ENCODE results near the gene ZNF827. TPM values are rescaled to one million over a fixed set of nuclear protein-coding genes. Genes with fewer than 3 reads are reported as not detected.

Gene ZNF827
- total RNA-seq, 1 donor from 2014 or later, result 23.8 TPM

DNA sequence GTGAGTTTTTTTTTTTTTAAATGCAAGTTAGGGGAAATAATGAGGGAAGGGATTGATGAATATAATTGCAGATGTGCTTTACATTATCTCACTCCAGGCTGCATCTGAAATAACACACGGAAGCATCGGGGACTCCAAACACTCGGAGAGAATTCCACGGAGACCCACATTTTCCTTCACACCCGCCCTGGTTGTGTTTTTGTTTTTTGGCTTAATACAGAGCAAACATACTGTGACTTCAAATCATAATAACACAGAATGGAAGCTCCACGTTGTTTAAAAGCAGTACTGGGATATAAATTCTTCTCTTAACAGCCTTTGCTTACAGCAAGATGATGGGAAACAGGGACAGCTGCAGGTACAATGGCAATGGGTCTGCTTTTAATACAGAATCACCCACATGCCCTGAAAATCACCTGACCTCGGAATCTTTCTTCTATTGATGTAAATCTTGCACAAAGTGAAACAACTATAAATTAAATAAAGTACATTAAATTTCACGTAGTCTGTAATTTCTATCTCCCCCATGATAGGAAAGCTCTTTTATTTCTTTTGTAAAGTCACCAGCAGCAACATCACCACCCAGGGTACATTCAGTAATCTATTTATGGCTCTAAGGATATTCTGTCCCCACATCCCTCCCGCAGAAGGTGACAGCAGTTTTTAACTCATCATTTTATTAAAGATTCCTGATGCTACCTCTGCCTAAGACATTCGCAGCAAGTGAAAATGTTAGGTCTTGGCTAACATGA, 119.3 kb downstream of the ZNF827 start:
- no peak for DNase-seq (ENCODE audit: low spot score)

DNA sequence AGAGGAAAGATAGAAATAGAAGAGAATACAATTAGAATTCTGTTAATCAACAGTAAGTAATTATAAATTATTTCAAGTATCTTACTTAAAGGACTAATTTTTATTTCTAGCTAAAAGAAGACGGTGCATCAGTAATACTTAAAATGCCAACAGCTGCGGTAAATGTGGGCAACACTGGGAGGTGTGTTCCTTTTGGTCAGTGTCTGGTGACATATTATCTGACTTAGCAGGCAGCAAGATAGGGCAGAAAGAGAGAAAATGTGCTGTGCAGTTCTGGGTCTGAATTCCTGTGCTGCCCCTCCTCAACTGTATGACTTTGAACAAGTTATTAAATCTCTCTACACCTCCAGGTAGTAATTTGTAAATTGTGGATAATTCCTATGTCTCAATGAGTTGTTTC, 120.6 kb downstream of the ZNF827 start:
- TF ChIP-seq, protein P1, sequence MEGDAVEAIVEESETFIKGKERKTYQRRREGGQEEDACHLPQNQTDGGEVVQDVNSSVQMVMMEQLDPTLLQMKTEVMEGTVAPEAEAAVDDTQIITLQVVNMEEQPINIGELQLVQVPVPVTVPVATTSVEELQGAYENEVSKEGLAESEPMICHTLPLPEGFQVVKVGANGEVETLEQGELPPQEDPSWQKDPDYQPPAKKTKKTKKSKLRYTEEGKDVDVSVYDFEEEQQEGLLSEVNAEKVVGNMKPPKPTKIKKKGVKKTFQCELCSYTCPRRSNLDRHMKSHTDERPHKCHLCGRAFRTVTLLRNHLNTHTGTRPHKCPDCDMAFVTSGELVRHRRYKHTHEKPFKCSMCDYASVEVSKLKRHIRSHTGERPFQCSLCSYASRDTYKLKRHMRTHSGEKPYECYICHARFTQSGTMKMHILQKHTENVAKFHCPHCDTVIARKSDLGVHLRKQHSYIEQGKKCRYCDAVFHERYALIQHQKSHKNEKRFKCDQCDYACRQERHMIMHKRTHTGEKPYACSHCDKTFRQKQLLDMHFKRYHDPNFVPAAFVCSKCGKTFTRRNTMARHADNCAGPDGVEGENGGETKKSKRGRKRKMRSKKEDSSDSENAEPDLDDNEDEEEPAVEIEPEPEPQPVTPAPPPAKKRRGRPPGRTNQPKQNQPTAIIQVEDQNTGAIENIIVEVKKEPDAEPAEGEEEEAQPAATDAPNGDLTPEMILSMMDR (IDR thresholded peaks at IDR 0.05), result no peak
- DNase-seq (ENCODE audit: low spot score), result no peak
- no peaks in the 10 kb centered on the region for H3K27me3 Mint-ChIP-seq (ENCODE audit: low read depth)
- H3K36me3 Mint-ChIP-seq (ENCODE audit: low read depth), result peaks cover 14% of the 10 kb centered on the region
- no peak overlapping the region for H3K4me3 Mint-ChIP-seq (ENCODE audit: unreplicated experiment)
- no peaks in the 10 kb centered on the region for H3K9me3 Mint-ChIP-seq (ENCODE audit: low read depth)
- no peak overlapping the region for H3K27ac Mint-ChIP-seq (ENCODE audit: unreplicated experiment)
- peaks cover 22% of the 10 kb centered on the region for H3K4me1 Mint-ChIP-seq (ENCODE audit: low read depth)

More for the DNA sequence above, 119.3 kb downstream of the ZNF827 start:
- H3K36me3 Mint-ChIP-seq (ENCODE audit: low read depth), result peaks cover 13% of the 10 kb centered on the region
- H3K9me3 Mint-ChIP-seq (ENCODE audit: low read depth), result no peaks in the 10 kb centered on the region
- H3K27ac Mint-ChIP-seq (ENCODE audit: unreplicated experiment), result no peak overlapping the region
- TF ChIP-seq, protein P1 (IDR thresholded peaks at IDR 0.05), result no peak
- H3K4me3 Mint-ChIP-seq (ENCODE audit: unreplicated experiment), result no peak overlapping the region
- no peaks in the 10 kb centered on the region for H3K27me3 Mint-ChIP-seq (ENCODE audit: low read depth)
- peaks cover 22% of the 10 kb centered on the region for H3K4me1 Mint-ChIP-seq (ENCODE audit: low read depth)

DNA sequence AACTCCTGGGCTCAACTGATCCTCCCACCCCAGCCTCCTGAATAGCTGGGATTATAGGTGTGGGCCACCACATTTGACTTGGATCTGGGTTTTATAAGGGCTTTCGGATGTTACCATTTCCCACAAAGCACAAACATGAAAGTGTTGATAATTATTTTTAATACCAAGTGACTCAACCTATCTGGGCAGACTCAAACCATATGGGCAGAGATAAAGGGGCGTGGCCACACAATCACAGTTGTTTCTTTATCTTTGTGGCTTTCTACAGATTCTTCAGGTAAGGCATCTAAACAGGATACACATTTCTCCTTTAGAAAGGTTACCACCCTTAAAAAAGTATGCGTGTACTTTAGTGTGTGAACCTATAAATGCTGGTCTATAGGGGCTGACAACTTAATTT, 122.5 kb downstream of the ZNF827 start:
- no peak for DNase-seq (ENCODE audit: low spot score)

DNA sequence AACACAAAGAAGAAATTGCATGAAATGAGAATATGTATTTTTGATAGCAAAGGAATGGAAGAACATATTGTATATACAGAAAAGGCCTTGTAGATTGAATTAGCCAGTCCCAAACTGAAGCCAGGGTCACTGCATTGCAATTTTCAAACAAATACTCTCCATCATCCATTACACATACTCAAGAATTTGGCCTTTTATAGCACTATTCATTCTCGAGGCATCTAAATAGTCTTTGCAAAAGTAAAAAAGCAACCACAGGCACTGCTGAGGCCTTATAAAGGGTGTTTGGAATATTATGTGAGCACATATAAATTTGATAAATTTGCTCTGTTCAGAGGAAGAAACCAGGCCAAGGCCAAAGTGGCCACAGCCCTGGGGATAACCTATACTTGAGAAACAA, 123.0 kb downstream of the ZNF827 start:
- no peak overlapping the region for H3K4me3 Mint-ChIP-seq (ENCODE audit: unreplicated experiment)
- H3K36me3 Mint-ChIP-seq (ENCODE audit: low read depth), result peaks cover 17% of the 10 kb centered on the region
- TF ChIP-seq, protein P1 (IDR thresholded peaks at IDR 0.05), result no peak
- no peak overlapping the region for H3K27ac Mint-ChIP-seq (ENCODE audit: unreplicated experiment)
- no peak for DNase-seq (ENCODE audit: low spot score)
- H3K9me3 Mint-ChIP-seq (ENCODE audit: low read depth), result no peaks in the 10 kb centered on the region
- peaks cover 6% of the 10 kb centered on the region for H3K4me1 Mint-ChIP-seq (ENCODE audit: low read depth)
- no peaks in the 10 kb centered on the region for H3K27me3 Mint-ChIP-seq (ENCODE audit: low read depth)

More for the DNA sequence above, 122.5 kb downstream of the ZNF827 start:
- Mint-ChIP-seq H3K36me3 (ENCODE audit: low read depth) (peaks cover 17% of the 10 kb centered on the region), H3K9me3 (ENCODE audit: low read depth) (no peaks in the 10 kb centered on the region), H3K4me1 (ENCODE audit: low read depth) (peaks cover 11% of the 10 kb centered on the region), H3K4me3 (ENCODE audit: unreplicated experiment) (no peak overlapping the region), H3K27ac (ENCODE audit: unreplicated experiment) (no peak overlapping the region), H3K27me3 (ENCODE audit: low read depth) (no peaks in the 10 kb centered on the region)
- TF ChIP-seq, protein P1 (IDR thresholded peaks at IDR 0.05), result no peak

DNA sequence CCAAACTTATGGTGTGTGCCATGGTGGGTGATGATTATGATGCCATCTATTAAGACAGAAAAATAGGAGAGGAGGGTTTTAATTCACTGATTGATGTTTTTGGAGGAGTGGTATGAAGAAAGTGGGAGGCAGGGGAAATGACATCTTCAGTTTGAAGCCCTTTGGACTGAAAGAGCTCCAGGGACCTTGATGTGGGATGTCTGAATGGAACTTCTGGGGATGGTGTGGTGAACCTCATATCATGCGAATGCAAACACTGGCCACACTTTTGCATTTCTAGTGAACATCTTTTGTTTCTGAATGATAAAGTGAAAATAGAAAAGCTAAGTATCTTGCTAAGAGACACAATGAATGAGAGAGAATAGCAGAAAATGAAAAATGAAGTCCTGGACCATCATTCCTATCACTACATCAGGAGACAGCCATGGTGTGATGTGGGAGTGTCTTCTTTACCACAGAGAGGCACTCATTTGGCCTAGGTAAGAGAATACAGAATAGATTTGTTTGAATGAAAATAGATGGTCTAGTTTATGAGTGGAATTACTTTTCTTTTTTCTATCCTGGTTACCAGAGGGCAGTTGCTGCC, 123.5 kb downstream of the ZNF827 start:
- no peak overlapping the region for H3K4me3 Mint-ChIP-seq (ENCODE audit: unreplicated experiment)
- H3K4me1 Mint-ChIP-seq (ENCODE audit: low read depth), result peaks cover 4% of the 10 kb centered on the region
- no peak overlapping the region for H3K27ac Mint-ChIP-seq (ENCODE audit: unreplicated experiment)
- no peak for DNase-seq (ENCODE audit: low spot score)
- H3K27me3 Mint-ChIP-seq (ENCODE audit: low read depth), result no peaks in the 10 kb centered on the region
- H3K36me3 Mint-ChIP-seq (ENCODE audit: low read depth), result peaks cover 16% of the 10 kb centered on the region
- TF ChIP-seq, protein P1 (IDR thresholded peaks at IDR 0.05), result no peak
- H3K9me3 Mint-ChIP-seq (ENCODE audit: low read depth), result no peaks in the 10 kb centered on the region

Data from chondrocyte (in vitro differentiated cells).